GM18499 (cell line): ENCODE measurements around the gene RUFY3.
"Not testable (repeated sequence)": the region's sequence is repeated elsewhere in the genome, so short reads cannot be mapped to it uniquely, and the experiment has no call there.

Source experiments
- ATAC-seq: cut with Tn5 transposase; IDR thresholded peaks from one replicate; pipeline ENCODE4 v1.9.1; 2021; ENCODE audit warnings: moderate number of reproducible peaks; ENCODE audit not compliant: insufficient read depth, unreplicated experiment

Gene RUFY3

DNA sequence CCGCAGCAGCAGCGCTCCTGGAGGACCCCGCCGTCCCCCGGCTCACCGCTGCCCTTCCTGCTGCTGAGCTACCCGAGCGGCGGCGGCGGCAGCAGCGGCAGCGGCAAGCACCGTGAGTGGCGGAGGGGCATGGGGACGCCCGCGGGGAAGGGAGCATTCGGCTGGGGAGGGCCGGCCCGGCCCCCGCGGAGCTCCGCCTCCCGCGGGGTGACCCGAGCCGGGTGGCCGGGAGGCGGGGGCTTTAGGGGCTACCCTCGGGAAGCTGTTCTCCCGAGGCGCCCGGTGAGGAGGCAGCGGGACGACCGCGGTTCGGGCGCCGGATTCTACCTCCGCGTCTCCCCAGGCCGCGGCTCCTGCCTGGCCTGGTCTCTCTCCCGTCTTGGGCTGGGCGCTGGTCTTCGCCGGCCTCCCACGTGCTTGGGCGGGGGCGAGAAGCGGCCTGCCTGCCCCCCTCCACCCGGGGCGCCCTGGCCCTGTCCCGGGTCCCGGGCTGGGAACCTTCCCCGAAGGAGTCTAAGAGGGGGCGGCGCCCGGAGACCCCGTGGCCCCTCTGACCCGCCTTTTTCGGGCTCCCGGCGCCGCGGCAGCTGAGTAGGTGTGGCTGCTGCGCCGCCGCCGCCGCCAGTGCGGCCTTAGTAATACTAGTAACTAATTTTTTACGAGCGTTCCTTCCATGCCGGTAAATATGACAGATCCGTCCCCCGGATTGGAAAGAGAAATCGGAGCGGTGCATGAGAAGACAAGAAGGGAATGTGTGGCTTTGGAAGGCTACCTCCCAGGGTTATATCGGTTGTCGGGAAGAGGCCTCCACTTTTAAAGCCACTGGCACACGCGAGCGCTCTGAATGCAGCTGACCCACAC, 16.4 kb upstream of the RUFY3 start:
- peak; percentile 32 for ATAC-seq

DNA sequence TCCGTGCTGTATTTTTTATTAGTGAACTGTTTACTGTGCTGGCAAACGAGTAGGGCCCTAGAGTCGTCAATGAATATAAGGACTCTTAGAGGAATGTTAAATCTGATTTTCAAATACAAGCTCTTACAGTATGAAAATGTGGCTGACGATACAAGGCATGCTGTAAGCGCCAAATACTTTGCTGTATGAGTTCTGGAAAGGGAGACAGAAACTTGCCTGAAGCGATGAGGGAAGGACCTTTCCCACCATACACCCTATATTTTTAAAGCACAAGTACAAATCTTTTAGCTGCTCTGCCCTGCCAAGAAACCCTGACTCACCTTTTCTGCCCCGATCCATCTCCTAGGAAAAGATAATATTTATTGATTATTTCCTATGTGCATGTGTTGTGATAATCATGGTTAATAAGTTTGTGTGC, 15.7 kb upstream of the RUFY3 start:
- no peak for ATAC-seq

DNA sequence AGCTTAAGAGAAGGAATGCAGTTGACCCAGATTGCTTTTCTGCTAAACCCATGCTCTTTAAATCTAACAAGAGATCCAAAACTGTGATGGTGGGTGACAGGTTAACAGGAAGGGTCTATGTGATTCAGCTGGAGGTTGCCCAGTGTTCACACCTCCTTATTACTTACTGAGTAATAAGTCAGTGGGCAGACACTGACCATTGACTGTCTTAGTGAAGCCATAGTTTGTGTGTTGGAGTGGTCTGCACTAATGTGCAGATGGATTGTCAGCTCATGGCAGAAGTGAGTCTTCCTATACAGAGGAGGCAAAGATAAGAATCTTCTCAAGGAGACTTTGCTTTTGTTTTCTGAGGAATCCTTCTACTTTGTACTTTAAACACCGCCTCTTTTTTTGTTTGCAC, 15.2 kb upstream of the RUFY3 start:
- no peak for ATAC-seq

DNA sequence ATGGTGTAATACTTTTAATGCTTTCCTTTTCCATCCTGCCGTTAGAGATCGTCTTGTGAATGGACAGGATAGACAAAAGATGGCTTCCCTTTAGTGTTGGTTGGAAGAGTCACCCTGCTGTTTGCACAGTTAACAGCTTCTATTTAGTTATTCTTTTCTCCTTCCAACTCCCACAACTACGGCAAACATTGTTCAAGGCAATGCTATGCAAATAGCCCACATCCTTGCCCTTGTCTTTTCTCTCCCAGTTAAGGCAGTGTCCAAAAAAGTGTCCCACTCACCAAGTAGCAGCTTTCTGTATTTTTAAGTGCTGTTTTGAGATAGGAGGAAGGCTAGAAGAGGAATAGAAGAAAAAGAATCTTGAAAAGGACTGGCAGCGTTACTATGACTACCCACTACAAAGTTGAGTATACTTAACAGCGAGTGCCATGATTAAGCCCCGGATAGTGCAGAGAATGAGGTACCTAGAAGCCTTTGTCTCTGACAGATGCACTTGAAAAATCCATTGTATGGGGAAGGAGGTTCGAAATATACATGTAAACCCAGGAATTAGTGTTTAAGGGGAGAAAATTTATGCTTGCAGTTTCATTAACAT, 12.1 kb upstream of the RUFY3 start:
- no peak for ATAC-seq

DNA sequence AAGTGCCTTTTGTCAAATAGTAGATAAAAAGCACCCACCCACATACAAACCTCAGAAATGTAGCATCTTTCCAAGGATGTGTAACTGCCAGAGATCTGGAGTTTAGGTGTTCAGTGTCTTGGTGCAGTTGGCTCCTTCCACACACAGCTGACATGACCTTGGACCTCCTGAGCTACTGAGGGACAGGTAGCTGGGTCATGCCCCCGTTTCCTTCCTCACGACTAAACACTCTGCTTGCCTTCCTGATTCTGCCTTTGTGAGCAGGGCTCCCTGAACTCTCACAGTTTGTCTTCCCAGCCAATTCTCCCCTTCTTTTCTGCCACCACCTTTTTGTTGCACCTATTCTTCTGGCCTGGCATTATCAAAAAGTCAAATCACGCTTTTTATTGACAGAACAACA, 10.2 kb upstream of the RUFY3 start:
- ATAC-seq = no peak

DNA sequence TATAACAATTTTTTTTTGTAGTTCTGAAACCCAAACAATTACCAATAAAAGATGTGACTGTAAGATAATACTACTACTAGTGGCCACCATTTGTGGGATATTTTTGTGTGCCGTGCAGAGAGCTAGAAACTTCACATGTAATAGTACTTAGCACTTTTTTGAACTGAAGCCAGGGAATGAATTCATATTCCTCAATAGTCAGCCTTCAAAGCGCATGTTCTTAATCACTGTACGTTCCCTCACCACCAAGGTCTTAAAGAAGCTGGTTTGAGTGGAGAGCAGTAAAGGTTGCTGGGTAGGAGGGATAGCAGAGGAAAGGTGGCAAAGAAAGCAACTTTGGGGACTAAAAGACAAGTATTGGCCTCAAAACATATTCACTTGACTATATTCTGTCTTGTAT, 9.6 kb upstream of the RUFY3 start:
- no peak for ATAC-seq

DNA sequence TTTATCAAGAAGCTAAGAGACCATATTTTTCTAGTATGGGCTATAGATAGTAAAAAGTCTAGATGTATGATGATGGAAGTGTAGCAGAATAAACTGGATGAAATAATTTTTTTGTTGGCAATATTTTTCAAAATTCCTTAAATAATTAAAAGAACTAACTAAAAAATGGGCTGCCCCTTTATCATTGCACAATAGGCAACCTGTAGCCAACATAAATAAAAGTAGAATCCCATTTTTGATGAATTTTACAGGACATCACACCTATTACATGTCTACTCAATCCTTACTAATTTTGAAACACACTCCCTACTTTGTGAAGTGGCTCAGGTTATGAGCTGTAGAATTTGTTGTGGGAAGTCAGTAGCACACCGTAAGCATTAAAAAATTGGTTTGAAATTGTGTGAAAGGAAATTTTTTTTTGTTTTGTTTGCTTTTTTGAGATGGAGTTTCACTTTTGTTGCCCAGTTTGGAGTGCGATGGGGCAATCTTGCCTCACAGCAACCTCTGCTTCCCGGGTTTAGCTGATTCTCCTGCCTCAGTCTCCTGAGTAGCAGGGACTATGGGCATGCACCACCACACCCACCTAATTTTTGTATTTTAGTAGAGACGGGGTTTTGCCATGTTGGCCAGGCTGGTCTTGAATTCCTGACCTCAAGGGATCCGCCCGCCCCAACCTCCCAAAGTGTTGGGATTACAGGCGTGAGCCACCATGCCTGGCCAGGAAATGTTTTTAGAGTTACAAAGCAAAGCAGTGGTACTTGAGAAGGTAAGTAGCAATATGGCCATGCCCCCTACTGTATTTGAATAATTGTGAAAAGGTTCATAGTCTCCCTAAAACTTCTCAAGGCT, 8.9 kb upstream of the RUFY3 start:
- ATAC-seq = no peak

DNA sequence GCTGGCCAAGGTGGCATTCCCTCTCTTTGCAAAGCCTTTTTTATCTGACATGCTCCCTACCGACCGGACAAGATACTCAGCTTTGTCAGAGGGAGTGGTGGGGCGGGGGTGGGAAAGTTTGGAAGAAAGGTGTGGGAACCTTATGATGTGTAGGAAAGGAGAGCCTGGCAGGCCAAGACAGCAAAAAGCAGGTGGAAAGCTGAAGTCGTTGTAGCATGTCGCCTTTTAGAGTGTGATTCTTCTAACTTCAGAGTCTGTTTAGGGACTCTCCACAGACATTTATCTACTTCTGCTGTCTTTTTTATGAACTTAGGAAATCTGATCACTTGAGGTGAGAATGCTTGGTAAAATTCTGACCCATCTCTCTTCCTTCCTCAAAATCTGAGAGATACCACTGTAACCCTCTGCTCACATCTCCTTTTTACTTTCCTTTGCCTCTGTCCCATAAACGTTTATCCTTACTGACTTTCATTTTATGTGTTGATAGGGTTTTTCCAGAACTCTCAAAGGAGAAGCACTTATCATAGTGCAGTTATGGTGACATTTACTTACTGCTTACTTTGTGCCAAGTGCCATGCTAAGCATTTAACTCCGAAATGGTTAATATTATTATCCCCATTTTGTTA, 8.2 kb upstream of the RUFY3 start:
- no peak for ATAC-seq

DNA sequence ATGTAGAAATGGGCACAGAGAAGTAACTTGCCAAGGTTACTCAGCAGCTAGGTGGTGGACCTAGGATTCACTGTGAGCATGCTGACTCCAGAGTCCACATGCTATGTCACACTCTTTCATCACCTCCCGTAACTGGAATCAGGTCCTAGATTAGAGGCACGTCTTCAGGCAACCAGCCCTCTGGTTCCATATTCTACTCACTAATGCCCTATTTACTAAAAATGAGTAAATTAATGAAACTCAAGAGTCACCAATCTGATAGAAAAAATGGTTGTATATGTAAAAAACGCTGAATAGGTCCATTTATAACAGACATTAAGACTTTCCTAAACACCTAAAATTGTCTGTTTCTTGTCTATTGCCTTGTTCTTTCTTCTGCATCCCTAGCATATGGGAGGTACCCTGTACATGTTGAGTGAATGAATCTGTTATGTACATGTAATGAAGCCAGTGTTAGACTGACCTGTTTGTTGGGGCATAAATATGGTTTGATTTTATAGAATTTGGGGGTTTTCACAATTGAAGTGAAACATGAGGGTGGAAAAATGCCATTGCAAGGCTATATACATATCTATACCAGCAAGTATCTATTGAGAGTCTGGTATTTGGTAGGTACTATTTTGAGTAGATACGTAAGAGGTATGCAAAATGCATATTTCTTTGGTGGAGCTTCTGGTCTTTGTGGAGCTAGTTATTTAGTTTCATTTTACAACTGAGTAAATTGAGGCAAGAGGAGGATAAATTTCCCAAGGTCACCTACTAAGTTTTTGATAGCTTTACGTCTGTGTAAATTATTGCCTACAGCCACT, 7.5 kb upstream of the RUFY3 start:
- ATAC-seq = peak; percentile 45

DNA sequence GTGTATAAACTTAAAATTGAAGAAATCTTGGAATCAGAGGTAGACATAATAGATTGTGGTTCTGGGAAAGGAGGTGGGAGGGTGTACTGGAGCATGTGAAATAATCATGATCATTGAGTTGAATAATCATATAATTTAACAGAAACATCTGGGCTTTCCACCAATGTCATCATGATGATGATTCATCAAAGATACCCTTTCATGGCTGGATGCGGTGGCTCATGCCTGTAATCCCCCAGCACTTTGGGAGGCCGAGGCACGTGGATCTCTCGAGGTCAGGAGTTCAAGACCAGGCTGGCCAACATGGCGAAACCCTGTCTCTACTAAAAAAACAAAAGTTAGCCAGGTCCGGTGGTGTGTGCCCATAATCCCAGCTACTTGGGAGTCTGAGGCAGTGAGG, 6.7 kb upstream of the RUFY3 start:
- ATAC-seq = peak; percentile 4

DNA sequence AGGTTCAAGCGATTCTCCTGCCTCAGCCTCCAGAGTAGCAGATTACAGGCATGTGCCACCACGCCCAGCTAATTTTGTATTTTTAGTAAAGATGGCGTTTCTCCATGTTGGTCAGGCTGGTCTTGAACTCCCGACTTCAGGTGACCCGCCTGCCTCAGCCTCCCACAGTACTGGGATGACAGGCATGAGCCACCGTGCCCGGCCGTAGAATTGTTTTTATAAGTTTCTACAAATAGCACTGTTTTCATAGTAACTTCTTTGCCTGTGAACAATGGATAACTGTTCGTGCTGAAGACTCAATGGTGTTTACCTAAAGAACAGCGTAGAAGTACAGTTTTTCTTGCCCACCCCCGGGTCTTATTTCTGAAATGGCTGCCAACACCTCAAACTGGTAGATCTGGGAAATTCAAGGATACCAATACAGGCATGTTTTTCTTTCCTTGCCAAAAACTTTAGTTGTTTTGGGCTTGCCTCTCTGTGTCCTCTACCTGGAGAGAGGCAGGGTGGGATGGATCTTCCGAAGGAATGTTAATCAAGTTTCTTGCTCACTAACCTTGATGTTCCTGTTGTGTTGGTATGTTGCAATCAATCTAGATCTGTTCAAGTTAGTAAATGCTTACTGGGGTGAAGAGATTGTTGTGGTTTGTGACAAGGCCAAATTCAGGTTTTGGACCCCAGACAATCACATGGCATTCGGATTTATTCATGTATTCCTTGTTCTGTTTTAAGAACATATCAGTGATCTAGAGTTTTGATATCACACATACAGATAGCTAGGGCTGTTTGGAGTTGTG, 2.8 kb upstream of the RUFY3 start:
- ATAC-seq = no peak

DNA sequence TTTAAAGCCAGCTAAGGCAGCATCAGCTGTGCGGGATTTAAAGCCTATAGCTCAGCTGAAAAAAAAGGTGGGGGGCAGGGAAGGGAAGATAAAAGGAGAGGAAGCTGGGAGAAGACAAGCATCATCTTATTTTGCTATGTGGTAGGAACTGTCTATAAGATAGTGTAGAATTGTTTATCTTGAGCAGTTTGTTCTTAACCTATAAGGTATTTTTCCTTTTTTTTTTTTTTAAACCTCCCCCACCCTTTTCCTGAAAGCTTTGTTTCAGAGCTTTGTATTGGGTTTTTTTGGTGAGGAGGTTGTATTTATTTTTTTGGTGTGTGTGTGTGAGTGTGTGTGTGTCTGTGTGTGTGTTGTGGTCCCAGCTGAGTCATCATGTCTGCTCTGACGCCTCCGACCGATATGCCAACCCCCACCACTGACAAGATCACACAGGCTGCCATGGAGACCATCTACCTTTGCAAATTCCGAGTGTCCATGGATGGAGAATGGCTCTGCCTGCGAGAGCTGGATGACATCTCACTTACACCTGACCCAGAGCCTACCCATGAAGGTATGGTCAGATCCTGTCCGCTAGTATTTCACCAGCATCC, 531 bp downstream of the RUFY3 start:
- ATAC-seq = no peak

DNA sequence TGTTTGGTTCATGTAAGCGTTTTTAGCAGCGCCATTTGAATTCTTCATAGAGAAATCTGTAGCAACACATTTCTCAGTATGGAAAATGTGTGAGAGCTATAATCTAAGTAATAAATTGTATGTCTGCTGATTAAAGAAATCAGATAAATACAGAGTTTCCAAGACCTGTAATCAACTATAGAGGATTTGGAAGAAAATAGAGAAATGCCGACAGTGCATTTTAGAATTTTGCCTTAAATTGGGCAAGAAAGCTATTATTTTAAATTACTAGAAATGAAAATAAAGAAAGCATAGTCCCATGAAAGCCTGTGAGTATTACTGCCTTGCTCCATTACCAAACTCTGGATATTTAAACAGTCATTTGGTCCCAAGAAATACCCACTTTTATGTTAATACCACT, 2.7 kb downstream of the RUFY3 start:
- no peak for ATAC-seq

DNA sequence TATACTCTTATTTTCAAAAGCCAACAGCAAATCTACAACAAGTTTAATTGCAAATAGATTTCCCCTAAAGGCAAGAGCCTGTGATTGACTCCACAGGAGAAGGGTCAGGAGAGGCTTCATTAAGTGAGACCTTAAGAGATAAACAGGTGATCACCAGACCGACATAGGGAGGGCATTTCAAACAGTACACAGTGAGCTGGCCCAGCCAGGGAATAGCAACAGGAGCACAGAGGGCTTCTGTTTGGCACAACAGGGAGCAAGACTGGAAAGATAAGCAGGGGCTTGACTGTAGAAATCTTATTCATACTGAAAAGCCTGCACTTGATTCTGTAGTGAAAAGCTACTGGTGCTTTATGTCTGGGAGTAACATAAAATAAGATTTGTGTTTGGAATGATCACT, 3.9 kb downstream of the RUFY3 start:
- no peak for ATAC-seq

DNA sequence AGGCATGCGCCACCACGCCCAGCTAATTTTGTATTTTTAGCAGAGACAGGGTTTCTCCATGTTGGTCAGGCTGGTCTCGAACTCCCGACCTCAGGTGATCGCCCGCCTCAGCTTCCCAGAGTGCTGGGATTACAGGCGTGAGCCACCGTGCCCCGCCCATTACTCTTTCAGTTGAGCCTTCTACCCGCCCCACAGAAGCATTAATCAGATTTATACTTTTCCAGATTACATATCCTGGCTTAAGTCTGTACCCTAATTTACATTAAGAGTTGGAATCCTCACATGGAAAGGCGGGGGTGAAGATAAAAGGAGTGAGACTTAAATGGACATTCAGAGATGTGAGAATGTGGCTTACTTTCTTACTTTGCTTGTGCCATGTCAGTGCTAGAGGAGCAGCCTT, 4.8 kb downstream of the RUFY3 start:
- ATAC-seq = not testable (repeated sequence)

DNA sequence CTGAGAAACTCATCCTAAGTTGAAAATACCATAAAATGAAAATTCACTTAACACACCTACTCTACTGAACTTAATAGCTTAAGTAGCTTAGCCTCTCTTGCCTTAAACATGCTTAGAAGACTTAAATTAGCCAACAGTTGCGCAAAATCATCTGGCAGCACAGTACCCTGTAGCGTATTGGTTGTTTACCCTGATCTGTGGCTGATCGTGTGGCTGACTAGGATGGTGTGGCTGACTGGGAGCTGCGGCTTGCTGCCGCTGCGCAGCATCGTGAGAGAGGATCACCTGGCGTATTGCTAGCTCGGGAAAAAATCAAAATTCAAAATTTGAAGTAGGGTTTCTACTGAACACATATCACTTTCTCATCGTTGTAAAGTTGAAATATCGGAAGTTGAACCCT, 6.3 kb downstream of the RUFY3 start:
- ATAC-seq = no peak

DNA sequence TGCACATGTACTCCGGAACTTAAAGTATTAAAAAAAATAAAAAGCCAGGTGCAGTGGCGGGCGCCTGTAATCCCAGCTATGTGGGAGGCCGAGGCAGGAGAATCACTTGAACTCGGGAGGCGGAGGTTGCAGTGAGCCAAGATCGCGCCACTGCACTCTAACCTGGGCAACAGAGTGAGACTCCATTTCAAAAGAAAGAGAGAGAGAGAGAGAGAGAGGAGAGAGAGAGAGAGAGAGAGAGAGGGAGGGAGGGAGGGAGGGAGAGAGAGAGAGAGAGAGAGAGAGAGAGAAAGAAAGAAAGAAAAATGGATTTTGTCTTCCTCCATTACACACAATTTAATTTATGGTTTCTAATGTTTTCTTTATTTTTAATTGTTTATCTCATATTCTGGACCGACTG, 11.1 kb downstream of the RUFY3 start:
- not testable (repeated sequence) for ATAC-seq

DNA sequence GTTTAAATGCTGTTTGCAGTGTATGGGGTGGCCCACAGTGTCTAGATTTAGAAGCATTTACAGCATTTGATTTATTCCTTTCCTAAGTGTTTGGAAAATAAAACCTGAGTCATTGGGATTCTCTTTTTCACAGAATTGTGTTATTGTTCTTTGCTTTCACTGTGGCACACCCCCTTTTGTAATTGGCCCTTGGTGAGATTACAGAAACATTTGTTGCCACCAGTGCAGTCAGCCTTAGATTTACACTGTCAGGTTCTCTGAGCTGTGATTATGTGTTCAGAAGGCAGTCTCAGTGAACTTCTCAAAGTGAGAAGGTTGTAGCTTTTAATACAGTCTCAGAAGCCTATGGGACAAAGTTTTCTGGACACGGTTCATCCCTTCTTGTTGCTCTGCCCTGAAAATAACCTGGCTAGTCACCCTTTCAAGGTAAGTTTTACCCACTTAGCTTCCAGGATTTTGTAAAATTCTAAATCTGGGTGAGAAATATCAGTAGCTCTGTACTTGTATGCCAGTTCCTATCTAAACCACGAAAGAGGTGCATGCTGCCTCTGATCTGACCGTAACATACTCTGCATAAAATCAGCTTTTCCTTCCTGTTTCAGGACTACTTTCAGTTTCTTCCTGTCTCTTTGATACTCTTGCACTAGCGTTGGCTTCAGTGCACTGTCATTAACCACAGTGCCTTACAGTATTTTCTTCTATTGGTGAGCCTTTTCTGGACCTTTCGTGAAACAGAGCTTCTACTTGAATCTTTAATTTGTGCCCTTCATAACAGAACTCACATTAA, 12.6 kb downstream of the RUFY3 start:
- ATAC-seq = peak; percentile 87
